ENCODE measurements around the gene TMEM207. TPM values are rescaled to one million over a fixed set of nuclear protein-coding genes. Genes with fewer than 3 reads are reported as not detected.

TMEM207 gene
- total and polyA plus RNA-seq, 2 of the 4 experiments (the other 2 are of a cell fraction) = not detected

GRCh38 chr3:190385731-190386688 lies 63.7 kb downstream of the TMEM207 start:
- peak; percentile 94 for ATAC-seq (ENCODE audit: low read depth)
- Histone ChIP-seq H3K27ac (ENCODE audit: insufficient read depth, low read length) (peak overlapping the region; percentile 68), H4K5ac (ENCODE audit: low read depth, low read length) (peak overlapping the region; percentile 62; the same call in 1 of the 2 replicates), H4K91ac (ENCODE audit: insufficient read depth, low read depth, low read length) (peak overlapping the region; percentile 81), H3K23ac (ENCODE audit: low read depth, low read length) (peak overlapping the region; percentile 94), H3K9me3 (ENCODE audit: control insufficient read depth, insufficient read depth, low read length) (no peaks in the 10 kb centered on the region), H3K27me3 (ENCODE audit: control insufficient read depth, insufficient read depth, low read length) (no peaks in the 10 kb centered on the region), H3K18ac (ENCODE audit: low read depth, low read length) (peak overlapping the region; percentile 94; the same call in 1 of the 2 replicates), H2AK5ac (ENCODE audit: low read depth, low read length) (peak overlapping the region; percentile 33; the same call in 1 of the 2 replicates), H3K4ac (ENCODE audit: low read depth, low read length) (peak overlapping the region; percentile 91), H3K4me3 (ENCODE audit: insufficient read depth, low read depth, low read length) (peak overlapping the region; percentile 26; the same call in 1 of the 2 replicates), H2BK20ac (ENCODE audit: low read depth, low read length) (peak overlapping the region; percentile 96), H3K4me2 (ENCODE audit: low read depth, low read length) (peak overlapping the region; percentile 95), H2BK120ac (ENCODE audit: low read depth, low read length) (peak overlapping the region; percentile 94), H3K4me1 (ENCODE audit: control insufficient read depth, insufficient read depth, low read length) (peaks cover 5% of the 10 kb centered on the region), H3K36me3 (ENCODE audit: control insufficient read depth, insufficient read depth, low read length) (no peaks in the 10 kb centered on the region), H3K56ac (ENCODE audit: extremely low read depth, insufficient read depth, low read length) (peak overlapping the region; percentile 84), H4K20me1 (ENCODE audit: insufficient read depth, low read length) (no peaks in the 10 kb centered on the region), H2AFZ (replicated peaks; ENCODE audit: low read length, poor library complexity) (peak overlapping the region; percentile 72), H3K9me1 (ENCODE audit: insufficient read depth, low read length) (no peaks in the 10 kb centered on the region; the same call in 1 of the 2 replicates), H3K79me1 (ENCODE audit: low read depth in 1 of 2, low read length in 2 of 2) (no peaks in the 10 kb centered on the region; a peak in 1 of 4 replicates), H3K14ac (replicated peaks; ENCODE audit: low read depth, low read length) (peak overlapping the region; percentile 93), H3K9ac (ENCODE audit: low read depth, low read length) (peak overlapping the region; percentile 34; the same call in 1 of the 2 replicates), H2BK5ac (ENCODE audit: low read depth, low read length, poor library complexity, severe bottlenecking) (peak overlapping the region; percentile 99), H2AK9ac (replicated peaks; ENCODE audit: low read depth, low read length, poor library complexity) (no peak overlapping the region), H4K8ac (ENCODE audit: low read depth in 2 of 2, low read length in 2 of 2) (peak overlapping the region; percentile 38 to 90; a peak in 3 of 4 replicates), H2BK15ac (ENCODE audit: low read depth, low read length) (peak overlapping the region; percentile 53)
- no TSS peak for BruUV-seq (replicated peaks)
- in situ Hi-C loops (cut with MboI; ENCODE audit: low sequenced_read_pairs) = no loop called here
- DNase-seq = peak; percentile 98
- dilution Hi-C loops (cut with HindIII; ENCODE audit: low sequenced_read_pairs, unreplicated experiment) = no loop called here
- WGBS, 2 experiments (ENCODE audit: extremely low coverage in 2 of 2, insufficient read length in 1 of 2) = no CpG with 5 or more reads among the region's 8 CpGs
- TF ChIP-seq BHLHE40 (IDR thresholded peaks at IDR 0.05; ENCODE audit: low read depth, low read length) = peak; percentile 18; the same call in 1 of the 2 replicates
- TF ChIP-seq FOS (IDR thresholded peaks at IDR 0.05; ENCODE audit: low read depth, low read length) = peak; percentile 91
- TF ChIP-seq POLR2A (IDR thresholded peaks at IDR 0.05; ENCODE audit: low read depth, low read length) = no peak
- no peak for TF ChIP-seq RFX5 (IDR thresholded peaks at IDR 0.05; ENCODE audit: low read depth, low read length)
- no peak for TF ChIP-seq MAFK (IDR thresholded peaks at IDR 0.05; ENCODE audit: low read depth, low read length)
- TF ChIP-seq RCOR1 (IDR thresholded peaks at IDR 0.05; ENCODE audit: insufficient replicate concordance, low read length) = no peak
- TF ChIP-seq, protein P1, sequence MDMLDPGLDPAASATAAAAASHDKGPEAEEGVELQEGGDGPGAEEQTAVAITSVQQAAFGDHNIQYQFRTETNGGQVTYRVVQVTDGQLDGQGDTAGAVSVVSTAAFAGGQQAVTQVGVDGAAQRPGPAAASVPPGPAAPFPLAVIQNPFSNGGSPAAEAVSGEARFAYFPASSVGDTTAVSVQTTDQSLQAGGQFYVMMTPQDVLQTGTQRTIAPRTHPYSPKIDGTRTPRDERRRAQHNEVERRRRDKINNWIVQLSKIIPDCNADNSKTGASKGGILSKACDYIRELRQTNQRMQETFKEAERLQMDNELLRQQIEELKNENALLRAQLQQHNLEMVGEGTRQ (IDR thresholded peaks at IDR 0.05; ENCODE audit: low read depth, low read length) = no peak
- peak; percentile 97 for TF ChIP-seq CEBPB (IDR thresholded peaks at IDR 0.05; ENCODE audit: low read depth, low read length)
- TF ChIP-seq RAD21 (IDR thresholded peaks at IDR 0.05; ENCODE audit: low read length) = no peak
- CTCF ChIA-PET = interaction anchor here (0.5 to 1.5 kb wide), 2 partner anchors 47 to 177 kb away, joined by 3 read pairs; no protein-coding TSS in a partner anchor
- POLR2A ChIA-PET (ENCODE audit: unreplicated experiment) = no interaction called here
- intact Hi-C loops (cut with micrococcal nuclease) = loop anchor here (2.0 to 5.0 kb wide), 3 partner anchors 63 to 174 kb away; partner anchors contain the start of gene CLDN1
